ENCODE data around the gene RELN. TPM values are rescaled to one million over a fixed set of nuclear protein-coding genes. Genes with fewer than 3 reads are reported as not detected.

RELN gene
- total RNA-seq, 1 experiment from 2014 or later = 0.31 TPM

- BruUV-seq (replicated peaks) = no TSS peak
- Mint-ChIP-seq H3K27ac (ENCODE audit: unreplicated experiment) (no peak overlapping the region), H3K27me3 (ENCODE audit: unreplicated experiment) (no peaks in the 10 kb centered on the region), H3K4me3 (ENCODE audit: low read depth, unreplicated experiment) (no peak overlapping the region), H3K9me3 (ENCODE audit: low read depth, unreplicated experiment) (peaks cover 3% of the 10 kb centered on the region), H3K36me3 (ENCODE audit: insufficient read depth, unreplicated experiment) (no peaks in the 10 kb centered on the region), H3K4me1 (ENCODE audit: low read depth, unreplicated experiment) (peaks cover 11% of the 10 kb centered on the region)
- intact Hi-C loops (cut with micrococcal nuclease; ENCODE audit: unreplicated experiment) = no loop called here
- CTCF ChIA-PET = interaction anchor here (0.5 kb wide), 1 partner anchor 30 kb away, joined by 4 read pairs; no protein-coding TSS in a partner anchor
- no peak for DNase-seq
- TF ChIP-seq, protein P1, sequence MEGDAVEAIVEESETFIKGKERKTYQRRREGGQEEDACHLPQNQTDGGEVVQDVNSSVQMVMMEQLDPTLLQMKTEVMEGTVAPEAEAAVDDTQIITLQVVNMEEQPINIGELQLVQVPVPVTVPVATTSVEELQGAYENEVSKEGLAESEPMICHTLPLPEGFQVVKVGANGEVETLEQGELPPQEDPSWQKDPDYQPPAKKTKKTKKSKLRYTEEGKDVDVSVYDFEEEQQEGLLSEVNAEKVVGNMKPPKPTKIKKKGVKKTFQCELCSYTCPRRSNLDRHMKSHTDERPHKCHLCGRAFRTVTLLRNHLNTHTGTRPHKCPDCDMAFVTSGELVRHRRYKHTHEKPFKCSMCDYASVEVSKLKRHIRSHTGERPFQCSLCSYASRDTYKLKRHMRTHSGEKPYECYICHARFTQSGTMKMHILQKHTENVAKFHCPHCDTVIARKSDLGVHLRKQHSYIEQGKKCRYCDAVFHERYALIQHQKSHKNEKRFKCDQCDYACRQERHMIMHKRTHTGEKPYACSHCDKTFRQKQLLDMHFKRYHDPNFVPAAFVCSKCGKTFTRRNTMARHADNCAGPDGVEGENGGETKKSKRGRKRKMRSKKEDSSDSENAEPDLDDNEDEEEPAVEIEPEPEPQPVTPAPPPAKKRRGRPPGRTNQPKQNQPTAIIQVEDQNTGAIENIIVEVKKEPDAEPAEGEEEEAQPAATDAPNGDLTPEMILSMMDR (IDR thresholded peaks at IDR 0.05; ENCODE audit: unreplicated experiment) = no peak
These were observed 367.2 kb downstream of the RELN start for GRCh38 chr7:103622274-103622673.

DNA sequence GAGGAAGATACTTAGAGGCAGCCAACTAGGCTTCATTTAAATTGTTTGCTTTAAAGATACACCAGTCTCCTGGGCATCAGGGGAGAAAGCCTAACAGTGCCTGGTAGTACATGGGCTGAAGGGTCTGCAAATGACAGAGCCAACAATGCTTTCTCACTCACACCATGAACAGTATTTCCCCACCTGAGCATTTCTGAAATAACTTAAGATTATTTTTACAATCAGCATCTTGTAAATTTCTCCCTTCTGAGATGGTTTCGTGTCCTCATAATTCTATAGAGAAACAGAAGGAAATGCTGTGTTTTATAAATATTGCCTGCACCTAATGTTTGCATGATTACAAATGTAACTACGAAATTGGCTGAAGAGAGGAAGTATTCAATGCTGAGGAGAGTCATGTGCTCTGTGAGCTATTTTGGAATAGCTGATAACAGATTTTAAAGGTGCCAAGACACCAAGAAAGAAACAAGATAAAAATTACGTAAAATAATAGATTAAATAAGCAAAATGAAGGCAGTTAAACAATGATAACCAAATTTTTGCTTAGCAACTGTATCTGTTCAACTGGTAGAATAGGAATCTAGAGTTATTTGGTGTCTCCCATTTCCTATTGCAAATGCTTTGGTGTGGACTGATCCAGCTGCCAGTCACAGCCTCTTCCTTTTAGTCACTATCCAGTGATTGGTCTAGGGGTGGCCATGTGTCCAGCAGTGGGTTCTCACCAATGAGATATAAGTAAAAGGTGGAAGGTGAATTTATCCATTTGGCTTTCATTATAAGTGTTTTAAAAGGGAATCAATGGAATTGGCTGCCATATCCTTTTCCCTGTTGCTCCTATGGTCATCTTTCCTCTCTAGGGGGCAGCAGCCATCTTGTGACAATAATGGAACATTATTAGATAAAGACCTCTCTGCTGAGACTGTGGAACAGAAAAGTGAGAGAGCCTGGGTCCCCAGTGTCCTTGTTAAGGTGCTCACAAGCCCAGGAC lies 375.5 kb downstream of the RELN start:
- intact Hi-C loops (cut with micrococcal nuclease; ENCODE audit: unreplicated experiment) = no loop called here
- H3K27me3 Mint-ChIP-seq (ENCODE audit: unreplicated experiment) = no peaks in the 10 kb centered on the region
- CTCF ChIA-PET = no interaction called here
- no peak overlapping the region for H3K4me3 Mint-ChIP-seq (ENCODE audit: low read depth, unreplicated experiment)
- TF ChIP-seq, protein P1 (IDR thresholded peaks at IDR 0.05; ENCODE audit: unreplicated experiment) = no peak
- H3K9me3 Mint-ChIP-seq (ENCODE audit: low read depth, unreplicated experiment) = no peaks in the 10 kb centered on the region
- H3K4me1 Mint-ChIP-seq (ENCODE audit: low read depth, unreplicated experiment) = peaks cover 10% of the 10 kb centered on the region
- DNase-seq = no peak
- no peak overlapping the region for H3K27ac Mint-ChIP-seq (ENCODE audit: unreplicated experiment)
- no TSS peak for BruUV-seq (replicated peaks)
- H3K36me3 Mint-ChIP-seq (ENCODE audit: insufficient read depth, unreplicated experiment) = no peaks in the 10 kb centered on the region

- CTCF ChIA-PET = no interaction called here
- no peak overlapping the region for H3K4me3 Mint-ChIP-seq (ENCODE audit: low read depth, unreplicated experiment)
- no peaks in the 10 kb centered on the region for H3K36me3 Mint-ChIP-seq (ENCODE audit: insufficient read depth, unreplicated experiment)
- peaks cover 10% of the 10 kb centered on the region for H3K4me1 Mint-ChIP-seq (ENCODE audit: low read depth, unreplicated experiment)
- H3K27me3 Mint-ChIP-seq (ENCODE audit: unreplicated experiment) = no peaks in the 10 kb centered on the region
- TF ChIP-seq, protein P1 (IDR thresholded peaks at IDR 0.05; ENCODE audit: unreplicated experiment) = no peak
- H3K9me3 Mint-ChIP-seq (ENCODE audit: low read depth, unreplicated experiment) = no peaks in the 10 kb centered on the region
- intact Hi-C loops (cut with micrococcal nuclease; ENCODE audit: unreplicated experiment) = no loop called here
- no TSS peak for BruUV-seq (replicated peaks)
- DNase-seq = no peak
- no peak overlapping the region for H3K27ac Mint-ChIP-seq (ENCODE audit: unreplicated experiment)
These were observed 379.7 kb downstream of the RELN start for GRCh38 chr7:103609778-103610177.

GRCh38 chr7:103605640-103606039 lies 383.8 kb downstream of the RELN start:
- TF ChIP-seq, protein P1 (IDR thresholded peaks at IDR 0.05; ENCODE audit: unreplicated experiment) = no peak
- H3K4me1 Mint-ChIP-seq (ENCODE audit: low read depth, unreplicated experiment) = no peaks in the 10 kb centered on the region
- H3K27me3 Mint-ChIP-seq (ENCODE audit: unreplicated experiment) = no peaks in the 10 kb centered on the region
- H3K27ac Mint-ChIP-seq (ENCODE audit: unreplicated experiment) = no peak overlapping the region
- DNase-seq = no peak
- CTCF ChIA-PET = no interaction called here
- H3K9me3 Mint-ChIP-seq (ENCODE audit: low read depth, unreplicated experiment) = no peaks in the 10 kb centered on the region
- no peaks in the 10 kb centered on the region for H3K36me3 Mint-ChIP-seq (ENCODE audit: insufficient read depth, unreplicated experiment)
- no peak overlapping the region for H3K4me3 Mint-ChIP-seq (ENCODE audit: low read depth, unreplicated experiment)
- intact Hi-C loops (cut with micrococcal nuclease; ENCODE audit: unreplicated experiment) = no loop called here
- BruUV-seq (replicated peaks) = no TSS peak

Data from Calu3 (cell line).